IPS-20b (cell line): ENCODE results near the gene MICALL1.
"Not testable (repeated sequence)": the region's sequence is repeated elsewhere in the genome, so short reads cannot be mapped to it uniquely, and the experiment has no call there.

Experiments
- H3K27ac ChIP-seq: one replicate; pipeline ENCODE4 v1.5.1; 2013; ENCODE audit warnings: low read length
- H3K27me3 ChIP-seq: 2 replicates; pipeline ENCODE4 v1.6.1; 2013; ENCODE audit warnings: mild to moderate bottlenecking, low read length, inconsistent platforms; ENCODE audit not compliant: insufficient read depth
- H3K36me3 ChIP-seq: 2 replicates; pipeline ENCODE4 v1.6.1; 2013; ENCODE audit warnings: low read depth, mild to moderate bottlenecking, inconsistent platforms, low read length, moderate library complexity; ENCODE audit not compliant: insufficient read depth
- H3K4me1 ChIP-seq: 2 replicates; pipeline ENCODE4 v1.6.1; 2013; ENCODE audit warnings: mild to moderate bottlenecking, control low read depth, inconsistent platforms, low read length, moderate library complexity; ENCODE audit not compliant: insufficient read depth
- H3K4me3 ChIP-seq: 2 replicates; pipeline ENCODE4 v1.5.1; 2013; ENCODE audit warnings: mild to moderate bottlenecking, low read length, inconsistent platforms
- H3K9ac ChIP-seq: 2 replicates; pipeline ENCODE4 v1.6.1; 2013; ENCODE audit warnings: low read depth, mild to moderate bottlenecking, inconsistent platforms, low read length, moderate library complexity
- H3K9me3 ChIP-seq: 2 replicates; pipeline ENCODE4 v1.6.1; 2013; ENCODE audit warnings: mild to moderate bottlenecking, low read depth, low read length, inconsistent platforms; ENCODE audit not compliant: insufficient read depth

Gene MICALL1

GRCh38 chr22:37933711-37934376, 27.7 kb downstream of the MICALL1 start:
- peaks cover 21% of the 10 kb centered on the region for H3K36me3 ChIP-seq
- H3K4me3 ChIP-seq = no peak overlapping the region
- H3K4me1 ChIP-seq = peaks cover 3% of the 10 kb centered on the region; the same call in 1 of the 2 replicates
- H3K27ac ChIP-seq = no peak overlapping the region
- no peak overlapping the region for H3K9ac ChIP-seq
- no peaks in the 10 kb centered on the region for H3K9me3 ChIP-seq
- H3K27me3 ChIP-seq = no peaks in the 10 kb centered on the region

- Histone ChIP-seq H3K27me3 (no peaks in the 10 kb centered on the region), H3K9ac (no peak overlapping the region), H3K9me3 (no peaks in the 10 kb centered on the region), H3K4me1 (no peaks in the 10 kb centered on the region), H3K36me3 (peaks cover 19% of the 10 kb centered on the region), H3K4me3 (no peak overlapping the region), H3K27ac (no peak overlapping the region)
Observed at GRCh38 chr22:37940698-37941376, 34.7 kb downstream of the MICALL1 start.

- no peaks in the 10 kb centered on the region for H3K9me3 ChIP-seq
- H3K27me3 ChIP-seq = no peaks in the 10 kb centered on the region
- H3K36me3 ChIP-seq = peaks cover 19% of the 10 kb centered on the region
- no peak overlapping the region for H3K4me3 ChIP-seq
- no peak overlapping the region for H3K9ac ChIP-seq
- no peak overlapping the region for H3K27ac ChIP-seq
- no peaks in the 10 kb centered on the region for H3K4me1 ChIP-seq
Observed at GRCh38 chr22:37942133-37942532, 36.0 kb downstream of the MICALL1 start.

GRCh38 chr22:37943136-37943824, 37.2 kb downstream of the MICALL1 start:
- H3K27ac ChIP-seq = no peak overlapping the region
- H3K4me3 ChIP-seq = no peak overlapping the region
- H3K36me3 ChIP-seq = peaks cover 12% of the 10 kb centered on the region
- H3K4me1 ChIP-seq = no peaks in the 10 kb centered on the region
- H3K9me3 ChIP-seq = no peaks in the 10 kb centered on the region
- no peaks in the 10 kb centered on the region for H3K27me3 ChIP-seq
- no peak overlapping the region for H3K9ac ChIP-seq

GRCh38 chr22:37943825-37944198, 37.7 kb downstream of the MICALL1 start:
- peaks cover 12% of the 10 kb centered on the region for H3K36me3 ChIP-seq
- H3K27ac ChIP-seq = no peak overlapping the region
- no peaks in the 10 kb centered on the region for H3K27me3 ChIP-seq
- H3K4me1 ChIP-seq = no peaks in the 10 kb centered on the region
- no peak overlapping the region for H3K4me3 ChIP-seq
- no peak overlapping the region for H3K9ac ChIP-seq
- no peaks in the 10 kb centered on the region for H3K9me3 ChIP-seq

- not testable (repeated sequence) for H3K4me3 ChIP-seq, H3K27me3 ChIP-seq, H3K9ac ChIP-seq, H3K4me1 ChIP-seq, H3K27ac ChIP-seq, H3K9me3 ChIP-seq
- H3K36me3 ChIP-seq = peaks cover 12% of the 10 kb centered on the region
Observed at GRCh38 chr22:37944423-37944822, 38.3 kb downstream of the MICALL1 start.

GRCh38 chr22:37947142-37947795, 41.2 kb downstream of the MICALL1 start:
- H3K36me3 ChIP-seq, H3K27me3 ChIP-seq, H3K27ac ChIP-seq, H3K4me1 ChIP-seq, H3K9ac ChIP-seq, H3K4me3 ChIP-seq, H3K9me3 ChIP-seq: not testable (repeated sequence)

- no peak overlapping the region for H3K4me3 ChIP-seq
- H3K27me3 ChIP-seq = peaks cover 15% of the 10 kb centered on the region
- no peak overlapping the region for H3K27ac ChIP-seq
- H3K36me3 ChIP-seq = no peaks in the 10 kb centered on the region
- no peak overlapping the region for H3K9ac ChIP-seq
- H3K4me1 ChIP-seq = peaks cover 4% of the 10 kb centered on the region; the same call in 1 of the 2 replicates
- H3K9me3 ChIP-seq = no peaks in the 10 kb centered on the region
Observed at GRCh38 chr22:37951305-37951704, 45.2 kb downstream of the MICALL1 start.

GRCh38 chr22:37952629-37953028, 46.5 kb downstream of the MICALL1 start:
- Histone ChIP-seq H3K36me3 (peaks cover 12% of the 10 kb centered on the region), H3K27me3 (peaks cover 15% of the 10 kb centered on the region), H3K4me3 (peak overlapping the region; percentile 99)
- H3K9me3 ChIP-seq, H3K9ac ChIP-seq, H3K27ac ChIP-seq, H3K4me1 ChIP-seq: not testable (repeated sequence)

- Histone ChIP-seq H3K9ac (peak overlapping the region; percentile 45; the same call in 1 of the 2 replicates), H3K36me3 (peaks cover 15% of the 10 kb centered on the region), H3K27ac (no peak overlapping the region)
Observed at GRCh38 chr22:37953062-37953436, 47.0 kb downstream of the MICALL1 start.

GRCh38 chr22:37953437-37954179, 47.5 kb downstream of the MICALL1 start, which contains the start of the genes C22orf23 and POLR2F:
Gene C22orf23 (minus strand): TSS chr22:37953601. CDS start chr22:37953149, 452 bp downstream.
Gene POLR2F (plus strand): TSS chr22:37953699. CDS start chr22:37953788, 89 bp downstream.
- Histone ChIP-seq H3K9me3 (no peaks in the 10 kb centered on the region), H3K9ac (peak within 1 kb of the TSS; percentile 95), H3K4me1 (peaks cover 4% of the 10 kb centered on the region), H3K36me3 (peaks cover 20% of the 10 kb centered on the region), H3K27ac (peak within 1 kb of the TSS; percentile 55), H3K4me3 (peak within 1 kb of the TSS; percentile 99), H3K27me3 (peaks cover 15% of the 10 kb centered on the region)

More at GRCh38 chr22:37953062-37953436, 47.0 kb downstream of the MICALL1 start:
- Histone ChIP-seq H3K4me1 (peaks cover 4% of the 10 kb centered on the region), H3K27me3 (peaks cover 15% of the 10 kb centered on the region), H3K4me3 (peak overlapping the region; percentile 99), H3K9me3 (no peaks in the 10 kb centered on the region)
